ENCODE data around the gene LDB1.

DNA sequence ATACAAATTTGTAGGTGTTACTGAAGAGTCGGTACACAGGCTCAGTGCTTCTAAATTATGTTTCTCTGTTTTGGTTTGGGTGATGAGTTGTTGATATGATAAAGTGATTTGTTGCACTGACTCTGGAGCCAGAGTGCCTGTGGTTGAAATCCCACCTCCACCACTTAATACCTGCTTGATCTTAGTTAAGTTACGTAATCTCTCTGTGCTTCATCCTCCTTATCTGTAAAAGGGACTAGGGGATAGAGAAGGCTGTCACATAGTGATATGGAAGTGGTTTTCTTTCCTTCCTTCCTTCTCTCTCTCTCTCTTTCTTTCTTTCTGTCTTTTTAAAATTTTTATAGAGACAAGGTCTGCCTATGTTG is 55.7 kb downstream of the LDB1 start:
- TF ChIP-seq, protein P1, sequence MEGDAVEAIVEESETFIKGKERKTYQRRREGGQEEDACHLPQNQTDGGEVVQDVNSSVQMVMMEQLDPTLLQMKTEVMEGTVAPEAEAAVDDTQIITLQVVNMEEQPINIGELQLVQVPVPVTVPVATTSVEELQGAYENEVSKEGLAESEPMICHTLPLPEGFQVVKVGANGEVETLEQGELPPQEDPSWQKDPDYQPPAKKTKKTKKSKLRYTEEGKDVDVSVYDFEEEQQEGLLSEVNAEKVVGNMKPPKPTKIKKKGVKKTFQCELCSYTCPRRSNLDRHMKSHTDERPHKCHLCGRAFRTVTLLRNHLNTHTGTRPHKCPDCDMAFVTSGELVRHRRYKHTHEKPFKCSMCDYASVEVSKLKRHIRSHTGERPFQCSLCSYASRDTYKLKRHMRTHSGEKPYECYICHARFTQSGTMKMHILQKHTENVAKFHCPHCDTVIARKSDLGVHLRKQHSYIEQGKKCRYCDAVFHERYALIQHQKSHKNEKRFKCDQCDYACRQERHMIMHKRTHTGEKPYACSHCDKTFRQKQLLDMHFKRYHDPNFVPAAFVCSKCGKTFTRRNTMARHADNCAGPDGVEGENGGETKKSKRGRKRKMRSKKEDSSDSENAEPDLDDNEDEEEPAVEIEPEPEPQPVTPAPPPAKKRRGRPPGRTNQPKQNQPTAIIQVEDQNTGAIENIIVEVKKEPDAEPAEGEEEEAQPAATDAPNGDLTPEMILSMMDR (IDR thresholded peaks at IDR 0.05): no peak
- no peak for TF ChIP-seq POLR2A (IDR thresholded peaks at IDR 0.05)
